Stimulated activated CD8-positive, alpha-beta memory T cell treated with anti-CD3 and anti-CD28 coated beads, Interleukin-15, amount 100 ng/mL, for 48 hours (primary cell): ENCODE data around the gene KCNH6.

ENCODE experiments used
- DNase-seq, 2 donors: peaks; one replicate each; pipeline ENCODE4 v3.0.0-alpha.2; 2020; ENCODE audit warnings: low read depth in 2 of 2

Gene KCNH6

GRCh38 chr17:63533433-63534077 is 10.4 kb downstream of the KCNH6 start:
- DNase-seq: no peak

GRCh38 chr17:63534078-63534570 is 11.0 kb downstream of the KCNH6 start:
- DNase-seq: no peak

GRCh38 chr17:63534816-63535455 is 11.8 kb downstream of the KCNH6 start:
- DNase-seq: no peak

- no peak for DNase-seq
Measured at GRCh38 chr17:63535640-63536039, 12.5 kb downstream of the KCNH6 start.

GRCh38 chr17:63537001-63537400 is 13.8 kb downstream of the KCNH6 start:
- no peak for DNase-seq

GRCh38 chr17:63537991-63538692 is 15.0 kb downstream of the KCNH6 start:
- no peak for DNase-seq

- no peak for DNase-seq
Measured at GRCh38 chr17:63538693-63539595, 15.8 kb downstream of the KCNH6 start.

GRCh38 chr17:63540590-63540989 is 17.4 kb downstream of the KCNH6 start:
- DNase-seq: no peak

GRCh38 chr17:63542218-63542545 is 19.0 kb downstream of the KCNH6 start:
- no peak for DNase-seq

- DNase-seq: no peak
Measured at GRCh38 chr17:63542942-63543821, 20.0 kb downstream of the KCNH6 start.

GRCh38 chr17:63543822-63544420 is 20.8 kb downstream of the KCNH6 start:
- no peak for DNase-seq

GRCh38 chr17:63544467-63545301 is 21.5 kb downstream of the KCNH6 start:
- DNase-seq: no peak

GRCh38 chr17:63546308-63547082 is 23.3 kb downstream of the KCNH6 start:
- DNase-seq: no peak

GRCh38 chr17:63547083-63547523 is 23.9 kb downstream of the KCNH6 start:
- DNase-seq: no peak

- no peak for DNase-seq
Measured at GRCh38 chr17:63549289-63549945, 26.3 kb downstream of the KCNH6 start.

GRCh38 chr17:63549946-63550816 is 27.0 kb downstream of the KCNH6 start, which contains the start of gene DCAF7:
DCAF7 (plus strand) TSS chr17:63550477; CDS start chr17:63550678, 201 bp downstream.
- peak; percentile 99 for DNase-seq
